Measurements from ENCODE around the gene COL16A1. TPM values are rescaled to one million over a fixed set of nuclear protein-coding genes. Genes with fewer than 3 reads are reported as not detected.

Gene COL16A1
- total RNA-seq, 1 donor: 0.10 TPM

DNA sequence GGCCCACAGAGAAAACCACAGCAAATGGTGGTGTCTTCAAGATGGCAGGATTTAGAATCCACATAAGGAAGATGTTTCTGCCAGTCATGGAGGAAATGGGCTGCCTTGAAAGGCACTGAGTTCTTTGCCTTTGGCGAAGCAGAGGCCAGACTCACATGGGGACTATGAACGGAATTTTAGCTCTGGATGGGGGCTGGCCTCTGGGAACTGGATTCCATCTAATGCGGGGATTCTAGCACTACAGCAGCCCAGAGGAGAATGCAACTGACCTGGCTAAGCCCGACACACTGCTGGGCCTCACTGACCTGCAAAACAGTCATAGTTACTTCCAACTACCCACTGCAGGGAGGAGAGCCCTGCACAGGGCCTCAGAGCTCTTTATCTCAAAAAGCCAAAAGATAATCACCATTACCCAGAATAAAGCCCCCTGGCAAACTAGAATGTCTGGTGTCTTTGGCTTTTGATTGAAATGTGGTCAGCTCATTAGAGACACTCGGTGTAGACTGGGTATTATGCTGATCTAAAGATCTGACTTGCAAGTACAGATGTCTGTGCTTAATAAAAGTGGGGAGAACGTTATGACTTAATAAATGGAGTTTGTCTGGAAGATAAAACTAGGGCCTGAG is 74.8 kb downstream of the COL16A1 start:
- H3K9me3 ChIP-seq (ENCODE audit: low read depth, low read length): no peaks in the 10 kb centered on the region
- no peaks in the 10 kb centered on the region for H3K4me1 ChIP-seq (ENCODE audit: insufficient read depth, low read length)
- H3K4me3 ChIP-seq (ENCODE audit: low read length): no peak overlapping the region
- no peaks in the 10 kb centered on the region for H3K27me3 ChIP-seq (ENCODE audit: insufficient read depth, low read length)

DNA sequence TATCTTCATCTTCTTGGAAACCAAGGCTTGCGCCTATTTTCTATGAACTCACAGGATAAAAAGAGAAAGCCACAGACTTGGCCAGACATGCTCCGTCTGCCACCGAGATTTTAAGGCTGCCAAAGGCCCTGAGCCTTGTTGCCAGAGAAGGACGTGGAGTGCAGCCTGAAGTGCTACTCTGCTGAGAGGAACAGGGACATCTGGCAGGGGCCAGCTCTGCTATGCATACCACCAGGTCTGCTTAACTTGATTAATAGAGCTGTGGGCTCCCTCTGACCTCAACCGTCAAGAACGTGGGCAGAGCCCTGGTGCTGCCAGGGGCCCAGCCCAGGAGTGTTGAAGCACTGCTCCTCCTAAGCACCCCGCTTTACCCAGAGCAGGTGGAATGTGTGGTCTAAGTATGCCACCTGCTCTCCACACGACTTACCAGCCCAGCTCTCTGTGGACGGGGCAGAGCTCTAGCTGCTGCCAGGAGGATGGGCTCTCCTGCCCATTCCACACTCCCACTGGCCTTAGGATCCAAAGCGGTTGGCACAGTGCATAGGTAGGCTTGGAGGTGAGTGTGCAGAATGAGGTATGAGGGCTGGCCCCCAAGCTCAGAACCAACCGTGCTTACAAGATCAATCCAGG is 75.8 kb downstream of the COL16A1 start:
- Histone ChIP-seq H3K4me3 (ENCODE audit: low read length) (no peak overlapping the region), H3K27me3 (ENCODE audit: insufficient read depth, low read length) (no peaks in the 10 kb centered on the region), H3K4me1 (ENCODE audit: insufficient read depth, low read length) (no peaks in the 10 kb centered on the region), H3K9me3 (ENCODE audit: low read depth, low read length) (no peaks in the 10 kb centered on the region)

DNA sequence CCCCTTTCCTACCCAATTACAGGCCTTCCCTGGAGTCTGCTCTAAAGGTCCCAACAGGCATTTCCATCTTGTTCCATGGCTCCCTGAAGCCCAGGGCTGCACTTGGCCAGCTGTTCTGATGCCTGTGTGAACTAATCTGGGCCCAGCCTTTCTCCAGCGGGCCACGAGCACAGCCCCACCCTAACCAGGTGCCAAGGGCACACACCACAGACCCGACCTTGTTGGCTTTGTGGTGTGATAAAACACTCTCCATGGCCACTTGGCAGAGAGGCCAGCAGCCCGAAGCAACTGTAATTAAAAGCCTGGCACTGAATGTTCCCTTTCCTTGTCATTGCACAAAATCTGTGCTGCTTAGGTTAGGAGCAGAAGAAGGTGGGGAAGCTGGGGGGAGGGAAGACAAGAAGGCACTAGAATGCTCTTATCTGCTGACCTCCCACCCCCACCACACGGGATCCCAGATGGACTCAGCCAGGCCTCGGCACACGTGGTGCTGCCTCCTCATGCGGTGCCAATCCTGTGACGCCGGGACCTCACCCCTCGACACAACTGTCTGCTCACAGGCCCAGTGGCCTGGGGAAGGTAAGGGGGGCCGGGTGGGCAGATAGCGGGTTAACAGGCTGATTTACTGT is 76.4 kb downstream of the COL16A1 start:
- H3K4me3 ChIP-seq (ENCODE audit: low read length): no peak overlapping the region
- H3K9me3 ChIP-seq (ENCODE audit: low read depth, low read length): no peaks in the 10 kb centered on the region
- no peaks in the 10 kb centered on the region for H3K4me1 ChIP-seq (ENCODE audit: insufficient read depth, low read length)
- no peaks in the 10 kb centered on the region for H3K27me3 ChIP-seq (ENCODE audit: insufficient read depth, low read length)

DNA sequence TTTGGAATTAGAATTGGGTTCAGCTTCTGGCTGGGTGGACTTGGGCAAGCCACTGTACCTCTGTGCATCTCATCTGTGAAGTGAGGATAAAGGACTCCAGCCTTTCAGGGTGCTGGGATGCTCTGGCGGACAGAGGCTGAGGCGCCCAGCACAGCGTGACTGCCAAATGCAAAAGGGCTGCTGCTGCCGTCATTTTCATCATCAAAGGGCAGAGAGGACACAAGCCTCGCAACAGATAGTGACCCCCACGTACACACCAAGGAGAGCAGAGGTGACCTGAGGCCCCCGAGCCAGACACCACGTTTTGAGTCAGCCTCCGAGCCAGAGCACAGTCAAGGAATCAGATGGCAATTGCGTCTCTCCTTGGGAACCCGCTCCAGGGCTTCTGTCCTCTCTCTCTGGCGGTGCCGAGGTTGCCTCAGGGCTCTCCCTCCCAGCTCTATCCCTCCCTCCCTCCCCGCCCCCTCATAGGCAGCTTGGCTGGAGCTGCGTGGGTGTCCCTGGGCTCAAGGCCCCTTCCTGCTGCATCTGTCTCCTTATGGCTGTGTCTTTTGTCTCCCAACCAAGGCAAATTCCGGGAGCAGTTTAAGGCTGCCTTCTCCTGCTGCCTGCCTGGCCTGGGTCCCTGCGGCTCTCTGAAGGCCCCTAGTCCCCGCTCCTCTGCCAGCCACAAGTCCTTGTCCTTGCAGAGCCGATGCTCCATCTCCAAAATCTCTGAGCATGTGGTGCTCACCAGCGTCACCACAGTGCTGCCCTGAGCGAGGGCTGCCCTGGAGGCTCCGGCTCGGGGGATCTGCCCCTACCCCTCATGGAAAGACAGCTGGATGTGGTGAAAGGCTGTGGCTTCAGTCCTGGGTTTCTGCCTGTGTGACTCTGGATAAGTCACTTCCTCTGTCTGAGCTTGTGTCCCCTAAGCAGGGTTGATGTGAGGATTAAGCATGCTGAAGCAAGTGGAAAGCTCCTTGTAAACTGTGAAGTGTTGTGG is 77.3 kb downstream of the COL16A1 start:
- Histone ChIP-seq H3K4me1 (ENCODE audit: insufficient read depth, low read length) (no peaks in the 10 kb centered on the region), H3K9me3 (ENCODE audit: low read depth, low read length) (no peaks in the 10 kb centered on the region), H3K4me3 (ENCODE audit: low read length) (no peak overlapping the region), H3K27me3 (ENCODE audit: insufficient read depth, low read length) (no peaks in the 10 kb centered on the region)

DNA sequence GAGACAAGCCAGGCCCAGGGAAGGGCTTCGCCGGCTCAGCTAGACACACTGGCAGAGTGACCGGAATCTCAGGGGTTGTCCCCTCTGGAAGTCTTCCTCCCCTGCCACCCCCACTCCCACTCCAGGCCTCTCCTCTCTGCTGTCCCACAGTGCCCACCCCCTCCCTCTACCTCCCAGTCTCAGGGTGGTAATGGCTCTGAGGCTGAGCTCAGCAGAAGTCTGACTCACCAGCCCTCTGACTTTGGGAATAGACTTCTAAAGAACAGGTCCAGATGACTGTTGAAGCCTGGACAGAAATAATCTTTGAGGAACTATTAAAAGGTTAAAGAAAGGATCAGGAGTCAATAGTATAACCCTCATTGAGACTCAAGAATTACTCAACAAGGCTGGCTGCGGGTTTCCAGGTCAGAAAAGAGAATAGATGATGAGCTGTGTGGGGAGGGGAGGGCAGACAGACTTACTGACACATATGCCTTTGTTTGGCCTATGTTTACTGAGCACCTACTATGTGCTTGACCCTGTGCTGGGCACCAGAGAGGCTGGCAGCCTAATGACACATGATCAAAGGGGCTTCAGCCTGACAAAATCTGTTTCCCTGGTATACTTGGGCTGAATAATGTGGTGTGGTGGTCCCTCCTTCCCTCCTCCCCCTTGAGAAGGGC is 78.1 kb downstream of the COL16A1 start:
- Histone ChIP-seq H3K4me1 (ENCODE audit: insufficient read depth, low read length) (no peaks in the 10 kb centered on the region), H3K27me3 (ENCODE audit: insufficient read depth, low read length) (no peaks in the 10 kb centered on the region), H3K4me3 (ENCODE audit: low read length) (no peak overlapping the region), H3K9me3 (ENCODE audit: low read depth, low read length) (no peaks in the 10 kb centered on the region)

DNA sequence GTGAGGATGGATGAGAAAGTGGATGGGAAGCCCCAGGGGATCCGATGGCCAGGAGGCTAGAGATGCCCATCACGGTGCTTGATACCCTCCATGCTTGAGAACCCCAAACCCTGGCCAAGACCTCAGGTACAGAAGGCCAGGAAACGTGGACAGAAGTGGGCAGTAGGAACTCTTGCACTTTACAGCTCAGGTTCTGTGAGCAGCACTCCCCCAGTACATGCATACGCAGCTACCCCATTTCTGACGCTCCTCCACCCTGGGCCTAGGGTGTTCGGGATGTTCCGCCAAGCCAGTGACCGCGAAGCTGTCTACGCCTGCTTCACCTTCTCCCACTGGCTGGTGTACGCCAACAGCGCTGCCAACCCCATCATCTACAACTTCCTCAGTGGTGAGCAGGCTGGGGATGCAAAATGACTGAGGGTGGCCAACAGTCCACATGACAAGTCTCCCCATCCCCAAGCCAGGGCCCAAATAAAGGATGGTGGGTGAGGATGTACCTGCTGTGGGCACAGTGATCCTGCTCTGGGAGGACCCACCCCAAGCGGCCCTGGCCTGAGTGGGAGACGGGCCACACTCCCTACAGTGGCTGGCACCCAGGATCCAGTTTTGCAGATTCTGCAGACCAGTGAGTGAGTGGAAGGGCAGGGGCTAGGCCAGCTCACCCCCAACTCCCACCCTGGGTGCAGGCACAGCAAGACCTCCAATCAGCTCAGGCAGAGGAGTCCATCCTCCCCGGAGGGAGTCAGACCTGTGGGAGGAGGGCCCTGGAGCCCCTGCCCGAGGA is 78.9 kb downstream of the COL16A1 start:
- Histone ChIP-seq H3K4me1 (ENCODE audit: insufficient read depth, low read length) (no peaks in the 10 kb centered on the region), H3K27me3 (ENCODE audit: insufficient read depth, low read length) (no peaks in the 10 kb centered on the region), H3K4me3 (ENCODE audit: low read length) (no peak overlapping the region), H3K9me3 (ENCODE audit: low read depth, low read length) (no peaks in the 10 kb centered on the region)

DNA sequence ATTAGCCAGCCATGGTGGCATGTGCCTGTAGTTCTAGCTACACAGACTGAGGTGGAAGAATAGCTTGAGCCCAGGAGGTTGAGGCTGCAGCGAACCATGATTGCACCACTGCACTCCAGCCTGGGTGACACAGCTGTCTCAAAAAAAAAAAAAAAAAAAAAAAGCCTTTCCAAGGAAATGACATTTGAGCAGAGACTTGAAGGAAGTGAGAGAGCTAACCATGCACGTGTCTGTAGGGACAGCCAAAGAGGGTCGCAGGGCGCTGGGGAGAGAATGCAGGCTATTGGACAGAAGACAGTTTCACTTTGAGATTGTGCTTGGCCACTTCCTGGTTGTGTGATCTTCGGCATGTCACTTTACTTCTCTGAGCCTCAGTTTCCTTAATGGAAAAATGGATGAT is 79.5 kb downstream of the COL16A1 start:
- H3K27me3 ChIP-seq (ENCODE audit: insufficient read depth, low read length): no peaks in the 10 kb centered on the region
- H3K9me3 ChIP-seq (ENCODE audit: low read depth, low read length): no peaks in the 10 kb centered on the region
- H3K4me3 ChIP-seq (ENCODE audit: low read length): no peak overlapping the region
- no peaks in the 10 kb centered on the region for H3K4me1 ChIP-seq (ENCODE audit: insufficient read depth, low read length)

DNA sequence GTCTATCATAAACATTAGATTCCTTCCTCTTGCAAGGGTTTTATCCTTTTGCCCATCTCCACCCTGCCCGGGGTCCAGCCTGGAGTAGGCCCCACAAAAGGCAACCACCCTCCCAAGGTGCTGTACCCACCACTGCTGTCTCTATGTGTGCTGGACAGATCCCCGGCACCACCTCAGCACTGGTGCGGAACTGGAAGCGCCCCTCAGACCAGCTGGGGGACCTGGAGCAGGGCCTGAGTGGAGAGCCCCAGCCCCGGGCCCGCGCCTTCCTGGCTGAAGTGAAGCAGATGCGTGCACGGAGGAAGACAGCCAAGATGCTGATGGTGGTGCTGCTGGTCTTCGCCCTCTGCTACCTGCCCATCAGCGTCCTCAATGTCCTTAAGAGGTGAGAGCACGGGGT is 80.5 kb downstream of the COL16A1 start:
- Histone ChIP-seq H3K4me3 (ENCODE audit: low read length) (no peak overlapping the region), H3K4me1 (ENCODE audit: insufficient read depth, low read length) (no peaks in the 10 kb centered on the region), H3K27me3 (ENCODE audit: insufficient read depth, low read length) (peaks cover 4% of the 10 kb centered on the region), H3K9me3 (ENCODE audit: low read depth, low read length) (no peaks in the 10 kb centered on the region)

DNA sequence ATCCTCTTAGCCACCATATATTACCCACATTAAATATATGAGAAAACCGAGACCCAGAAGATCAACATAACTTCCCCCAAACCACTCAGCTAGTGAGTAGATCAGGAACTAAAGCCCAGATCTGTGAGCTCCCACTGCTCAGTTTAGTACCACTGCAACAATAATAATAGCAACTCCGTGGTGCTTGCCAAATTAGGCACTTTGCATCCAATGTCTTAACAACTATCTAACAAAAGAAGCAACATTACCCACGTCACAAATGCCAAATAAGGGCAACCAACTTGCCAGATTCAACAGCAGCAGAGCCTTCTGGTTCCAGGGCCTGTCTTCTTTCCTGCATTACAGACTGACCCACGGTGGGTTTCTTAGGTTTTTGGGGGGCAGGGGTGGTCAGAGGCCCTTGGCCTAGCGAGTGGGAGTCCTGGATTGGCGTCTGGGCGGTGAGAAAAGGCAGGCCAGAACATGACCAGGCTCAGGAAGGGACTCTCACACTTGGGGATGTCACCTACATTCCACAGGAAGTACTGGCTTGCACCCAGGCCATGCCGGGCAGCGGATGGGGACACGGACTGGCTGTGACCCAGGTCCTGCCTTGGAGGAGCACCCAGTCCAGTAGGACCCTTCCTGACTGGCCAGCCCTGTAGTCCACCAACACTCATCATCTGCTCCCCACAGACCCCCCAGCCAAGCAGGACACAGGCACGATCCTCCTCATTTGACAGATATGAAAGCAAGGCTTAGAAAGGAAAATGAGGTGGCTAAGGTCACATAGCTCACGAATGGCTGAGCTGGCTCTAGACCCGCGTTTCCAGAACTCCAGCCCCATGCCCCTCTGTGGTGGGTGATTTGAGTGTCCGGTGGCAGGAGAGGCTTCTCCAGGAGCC is 81.7 kb downstream of the COL16A1 start:
- Histone ChIP-seq H3K4me3 (ENCODE audit: low read length) (no peak overlapping the region), H3K4me1 (ENCODE audit: insufficient read depth, low read length) (peaks cover 5% of the 10 kb centered on the region), H3K27me3 (ENCODE audit: insufficient read depth, low read length) (peaks cover 12% of the 10 kb centered on the region), H3K9me3 (ENCODE audit: low read depth, low read length) (no peaks in the 10 kb centered on the region)

DNA sequence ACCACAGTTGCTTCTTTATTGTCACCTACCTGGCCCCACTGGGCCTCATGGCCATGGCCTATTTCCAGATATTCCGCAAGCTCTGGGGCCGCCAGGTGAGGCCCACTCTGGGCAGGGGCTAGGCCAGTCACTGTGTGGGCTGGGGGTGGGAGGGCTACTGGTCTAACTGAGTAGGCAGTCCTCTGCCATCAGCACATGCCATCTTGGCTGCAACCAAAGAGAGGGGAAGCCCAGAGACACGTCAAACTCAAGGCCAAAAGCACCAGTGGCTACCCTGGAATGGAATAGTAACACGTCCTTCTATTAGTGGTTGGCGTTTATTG is 82.4 kb downstream of the COL16A1 start:
- Histone ChIP-seq H3K4me1 (ENCODE audit: insufficient read depth, low read length) (peaks cover 5% of the 10 kb centered on the region), H3K4me3 (ENCODE audit: low read length) (no peak overlapping the region), H3K9me3 (ENCODE audit: low read depth, low read length) (no peaks in the 10 kb centered on the region), H3K27me3 (ENCODE audit: insufficient read depth, low read length) (peaks cover 19% of the 10 kb centered on the region)

DNA sequence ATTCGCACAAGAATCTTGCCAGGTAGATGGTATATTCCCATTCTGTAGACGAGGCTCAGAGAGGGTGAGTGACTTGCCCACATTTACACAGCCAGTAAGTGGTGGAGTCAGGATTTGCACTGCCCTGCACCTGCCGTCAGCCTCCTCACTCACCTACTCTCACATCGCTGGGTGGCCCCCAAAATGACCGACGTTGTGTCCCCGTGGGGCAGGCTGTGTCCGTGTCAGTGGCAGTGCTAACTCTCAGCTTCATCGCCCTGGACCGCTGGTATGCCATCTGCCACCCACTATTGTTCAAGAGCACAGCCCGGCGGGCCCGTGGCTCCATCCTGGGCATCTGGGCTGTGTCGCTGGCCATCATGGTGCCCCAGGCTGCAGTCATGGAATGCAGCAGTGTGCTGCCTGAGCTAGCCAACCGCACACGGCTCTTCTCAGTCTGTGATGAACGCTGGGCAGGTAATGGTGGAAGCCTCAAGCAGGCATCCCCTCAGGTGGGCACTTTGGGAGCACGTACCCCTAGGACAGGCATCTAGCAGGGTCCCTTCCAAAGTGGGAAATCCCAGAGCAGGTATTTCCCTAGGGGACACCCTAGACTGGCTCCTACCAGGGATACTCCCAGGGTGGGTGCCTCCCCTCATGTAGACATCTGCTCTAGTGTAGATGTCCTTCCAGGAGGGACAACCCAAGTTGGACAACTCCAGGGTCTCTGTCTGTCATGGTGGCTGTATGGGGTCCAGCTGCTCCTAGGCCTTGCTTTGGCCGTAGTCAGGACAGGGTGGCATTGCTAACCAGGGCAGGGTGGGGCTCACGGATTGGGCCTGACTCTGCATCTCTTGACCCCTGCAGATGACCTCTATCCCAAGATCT is 83.0 kb downstream of the COL16A1 start:
- H3K4me1 ChIP-seq (ENCODE audit: insufficient read depth, low read length): peaks cover 5% of the 10 kb centered on the region
- peaks cover 21% of the 10 kb centered on the region for H3K27me3 ChIP-seq (ENCODE audit: insufficient read depth, low read length)
- H3K4me3 ChIP-seq (ENCODE audit: low read length): no peak overlapping the region
- H3K9me3 ChIP-seq (ENCODE audit: low read depth, low read length): no peaks in the 10 kb centered on the region

DNA sequence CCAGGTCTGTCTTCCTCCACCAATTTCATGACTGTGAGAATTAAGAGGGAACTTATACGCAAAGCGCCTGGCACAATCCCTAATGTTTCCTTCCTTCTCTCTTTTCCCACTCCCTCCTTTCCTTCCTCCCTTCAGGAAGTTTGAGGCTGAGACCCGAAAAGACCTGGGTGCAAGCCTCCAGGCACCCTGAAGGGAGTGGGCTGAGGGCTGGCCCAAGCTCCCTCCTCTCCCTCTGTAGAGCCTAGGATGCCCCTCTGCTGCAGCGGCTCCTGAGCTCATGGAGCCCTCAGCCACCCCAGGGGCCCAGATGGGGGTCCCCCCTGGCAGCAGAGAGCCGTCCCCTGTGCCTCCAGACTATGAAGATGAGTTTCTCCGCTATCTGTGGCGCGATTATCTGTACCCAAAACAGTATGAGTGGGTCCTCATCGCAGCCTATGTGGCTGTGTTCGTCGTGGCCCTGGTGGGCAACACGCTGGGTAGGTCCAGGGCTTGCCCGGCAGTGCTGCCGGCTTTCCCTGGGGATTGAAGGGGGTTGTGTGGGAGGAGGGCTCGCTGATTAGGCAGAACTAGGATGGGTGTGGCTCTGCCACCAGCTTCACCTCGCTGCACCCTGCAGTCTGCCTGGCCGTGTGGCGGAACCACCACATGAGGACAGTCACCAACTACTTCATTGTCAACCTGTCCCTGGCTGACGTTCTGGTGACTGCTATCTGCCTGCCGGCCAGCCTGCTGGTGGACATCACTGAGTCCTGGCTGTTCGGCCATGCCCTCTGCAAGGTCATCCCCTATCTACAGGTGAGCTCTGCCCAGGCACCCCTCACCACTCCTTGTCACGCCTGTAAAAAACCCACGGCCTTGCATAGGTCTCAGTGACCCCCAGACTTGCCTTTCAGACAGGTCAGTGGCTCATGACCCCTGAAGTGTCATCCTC is 84.6 kb downstream of the COL16A1 start:
- Histone ChIP-seq H3K9me3 (ENCODE audit: low read depth, low read length) (no peaks in the 10 kb centered on the region), H3K27me3 (ENCODE audit: insufficient read depth, low read length) (peaks cover 21% of the 10 kb centered on the region), H3K4me3 (ENCODE audit: low read length) (no peak overlapping the region), H3K4me1 (ENCODE audit: insufficient read depth, low read length) (peaks cover 5% of the 10 kb centered on the region)

All from mononuclear cell (primary cell).